HepG2 (cell line): ENCODE measurements around the gene FAM163B. TPM values are rescaled to one million over a fixed set of nuclear protein-coding genes. Genes with fewer than 3 reads are reported as not detected.

Source experiments
- AKNA ChIP-seq: sonication (generic); formaldehyde crosslinking; IDR thresholded peaks from 2 replicates; pipeline ENCODE4 v1.4.0; 2020; ENCODE audit warnings: missing genetic modification reagents, borderline replicate concordance
- CTCF ChIP-seq: sonication (generic); formaldehyde crosslinking; IDR thresholded peaks from 2 replicates; pipeline ENCODE4 v1.5.0; 2020; ENCODE audit warnings: mild to moderate bottlenecking, missing genetic modification reagents, moderate library complexity
- EP300 ChIP-seq, 3 experiments: sonication (generic) in 1 of 3; formaldehyde crosslinking in 1 of 3; IDR thresholded peaks; 2 replicates each; pipeline versions ENCODE4 v1.5.1 to v1.6.1; 2011 to 2020; ENCODE audit warnings: low read depth in 2 of 3, low read length in 2 of 3, borderline replicate concordance in 1 of 3, improper control_type of control experiment in 1 of 3, mild to moderate bottlenecking in 1 of 3, missing genetic modification reagents in 1 of 3, moderate library complexity in 1 of 3
- KLF16 ChIP-seq, 2 experiments: sonication (generic) in 1 of 2; formaldehyde crosslinking in 1 of 2; IDR thresholded peaks; 2 replicates each; pipeline versions ENCODE4 v1.6.1 to v1.8.0; 2016 to 2023; ENCODE audit warnings: missing genetic modification reagents in 2 of 2, missing compliant biosample characterization in 1 of 2
- RBM39 ChIP-seq: fragments of 200-400 bp; formaldehyde crosslinking; IDR thresholded peaks from one replicate; pipeline ENCODE4 v1.6.1; 2018; ENCODE audit warnings: antibody characterized with exemption, mild to moderate bottlenecking, low read depth, low read length; ENCODE audit not compliant: poor library complexity, severe bottlenecking
- RNF2 ChIP-seq: fragments of 450-650 bp; conservative IDR thresholded peaks from 2 replicates; pipeline ENCODE4 v1.6.1; 2016; ENCODE audit warnings: low read depth
- STAG1 ChIP-seq: sonication (generic); formaldehyde crosslinking; IDR thresholded peaks from 2 replicates; pipeline ENCODE4 v1.4.0; 2020; ENCODE audit warnings: missing genetic modification reagents
- TAF15 ChIP-seq: fragments of 200-400 bp; formaldehyde crosslinking; IDR thresholded peaks from one replicate; pipeline ENCODE4 v1.6.1; 2018; ENCODE audit warnings: mild to moderate bottlenecking, low read depth, low read length; ENCODE audit not compliant: poor library complexity, severe bottlenecking
- TERF1 ChIP-seq: sonication (generic); formaldehyde crosslinking; IDR thresholded peaks from 2 replicates; pipeline ENCODE4 v1.8.0; 2022; ENCODE audit warnings: mild to moderate bottlenecking, missing genetic modification reagents, moderate library complexity
- ZNF276 ChIP-seq: sonication (generic); formaldehyde crosslinking; IDR thresholded peaks from 2 replicates; pipeline ENCODE4 v1.4.0; 2020; ENCODE audit warnings: mild to moderate bottlenecking, low read depth, missing genetic modification reagents
- ZNF552 ChIP-seq: sonication (generic); formaldehyde crosslinking; IDR thresholded peaks from 2 replicates; pipeline ENCODE4 v1.9.0; 2022; ENCODE audit warnings: missing genetic modification reagents, mild to moderate bottlenecking, borderline replicate concordance
- ZNF563 ChIP-seq: sonication (generic); formaldehyde crosslinking; IDR thresholded peaks from 2 replicates; pipeline ENCODE4 v1.8.0; 2022; ENCODE audit warnings: mild to moderate bottlenecking, moderate library complexity, missing genetic modification reagents
- ZNF597 ChIP-seq: sonication (generic); formaldehyde crosslinking; IDR thresholded peaks from 2 replicates; pipeline ENCODE4 v1.5.0; 2020; ENCODE audit warnings: missing genetic modification reagents
- ZNF746 ChIP-seq: sonication (generic); formaldehyde crosslinking; IDR thresholded peaks from 2 replicates; pipeline ENCODE4 v1.8.0; 2022; ENCODE audit warnings: mild to moderate bottlenecking, missing genetic modification reagents
- ZNF775 ChIP-seq: sonication (generic); formaldehyde crosslinking; IDR thresholded peaks from 2 replicates; pipeline ENCODE4 v1.4.0; 2020; ENCODE audit warnings: missing genetic modification reagents, mild to moderate bottlenecking, moderate library complexity, borderline replicate concordance
- polyA plus RNA-seq, 8 experiments: library from polyadenylated mRNA; depleted of rRNA in 3 of 8; stranded (reverse) in 7 of 8; unstranded in 1 of 8; fragments of >200 nt; fragmentation: Illumina TruSeq in 4 of 8; extraction: Trizol in 4 of 8; gene quantifications; 2 replicates each; pipeline versions ENCODE4 v1.2.1 to v1.2.3, GENCODE V29; 2011 to 2016; ENCODE audit warnings: low read depth in 4 of 8, missing spikeins in 1 of 8, mixed read lengths in 1 of 8; ENCODE audit not compliant: insufficient read depth in 1 of 8
- total RNA-seq, 5 experiments: library from RNA; depleted of rRNA; stranded (reverse); fragments of >200 nt; fragmentation: Illumina TruSeq; extraction: Trizol; gene quantifications; 2 replicates each; pipeline ENCODE4 v1.2.3, GENCODE V29; 2016; ENCODE audit warnings: low read depth in 1 of 5

FAM163B gene
- total and polyA plus RNA-seq, 2 of the 13 experiments (the other 11 are each of a cell fraction or from before 2014, with no cell fraction given): not detected

- TF ChIP-seq TERF1 (CRISPR knock-in tag) (no peak), STAG1 (CRISPR knock-in tag) (no peak), RBM39 (no peak), TAF15 (no peak), ZNF563 (CRISPR knock-in tag) (peak; percentile 78), RNF2 (no peak), ZNF597 (no peak), ZNF276 (0 out of 2 replicates have a peak, but pooled peaks have one; percentile 32), AKNA (CRISPR knock-in tag) (no peak), ZNF552 (no peak), KLF16 (CRISPR knock-in tag; IDR thresholded peaks at IDR 0.05) (0 out of 4 replicates have a peak, but pooled peaks of 1 of the 2 experiments have one; percentile 38), ZNF775 (CRISPR knock-in tag) (no peak), ZNF746 (CRISPR knock-in tag) (no peak), EP300 (IDR thresholded peaks at IDR 0.05; ENCODE audit: low read depth in 2 of 2, low read length in 2 of 2) (no peak), EP300 (CRISPR knock-in tag; IDR thresholded peaks at IDR 0.05; ENCODE audit: borderline replicate concordance) (no peak), CTCF (CRISPR knock-in tag) (no peak)
Measured at GRCh38 chr9:133609311-133610098, at the start of gene FAM163B (continued).
